Right lobe of liver (tissue), 6 donors: ENCODE results near the gene CAMTA1. TPM values are rescaled to one million over a fixed set of nuclear protein-coding genes. Genes with fewer than 3 reads are reported as not detected.

Experiments
- ATAC-seq, 4 donors: fragments of 200-7000 bp; cut with Tn5 transposase; one replicate each; pipeline ENCODE4 v1.9.1; 2020; ENCODE audit warnings: mild to moderate bottlenecking in 4 of 4, moderate library complexity in 4 of 4
- DNase-seq, 3 donors: peaks; one replicate each; pipeline ENCODE4 v3.0.0-alpha.2; 2020
- H3K27ac ChIP-seq, 3 donors: fragments of 200-600 bp; one replicate each; pipeline ENCODE4 v1.8.0; 2022
- H3K27me3 ChIP-seq, 2 donors: fragments of 200-600 bp; one replicate each; pipeline ENCODE4 v1.8.0; 2022
- H3K36me3 ChIP-seq, 4 donors: fragments of 200-600 bp; sonication (generic) in 1 of 4; one replicate each; pipeline versions ENCODE4 v1.5.1 to v1.8.0; 2017 to 2022; ENCODE audit warnings: control low read depth in 1 of 4
- H3K4me1 ChIP-seq, 4 donors: fragments of 200-600 bp; sonication (generic) in 1 of 4; one replicate each; pipeline versions ENCODE4 v1.5.1 to v1.8.0; 2017 to 2022; ENCODE audit warnings: control low read depth in 1 of 4
- H3K4me3 ChIP-seq, 3 donors: fragments of 200-600 bp; one replicate each; pipeline ENCODE4 v1.8.0; 2022
- H3K9me3 ChIP-seq, 4 donors: fragments of 200-600 bp; sonication (generic) in 1 of 4; one replicate each; pipeline versions ENCODE4 v1.5.1 to v1.8.0; 2017 to 2022; ENCODE audit warnings: control low read depth in 1 of 4
- POLR2A ChIP-seq: fragments of 450-650 bp; IDR thresholded peaks from one replicate; pipeline ENCODE4 v1.6.1; 2017; ENCODE audit warnings: antibody characterized with exemption, mild to moderate bottlenecking
- WGBS: methylation state at CpG from one replicate; pipeline ENCODE4 v1.1.6; 2018; ENCODE audit warnings: low coverage, low lambda C conversion rate; ENCODE audit not compliant: insufficient coverage; ENCODE audit errors: missing lambda C conversion rate; 5-methylcytosine and 5-hydroxymethylcytosine counted together
- intact Hi-C, 2 donors: fragments of 100-400 bp; cut with DNase I; formaldehyde crosslinking; loops; one replicate each; pipeline versions ENCODE4 v1.11.2 to v1.14.1; 2022
- total RNA-seq, 6 experiments: library from RNA; depleted of rRNA in 2 of 6; stranded (reverse); fragments of >200 nt in 2 of 6; fragmentation: NEBNext Ultra II Directional in 3 of 6; extraction: Animal tissue kit (Norgen Biotek cat#: 25700) in 3 of 6; gene quantifications; one replicate each; pipeline versions ENCODE4 v1.1.0 to v1.2.4, GENCODE V29; 2016 to 2023
- TF ChIP-seq, protein P1 (sequence below), 4 donors: fragments of 200-600 bp in 3 of 4; fragments of 450-650 bp in 1 of 4; IDR thresholded peaks; one replicate each; pipeline versions ENCODE4 v1.5.1 to v1.8.0; 2016 to 2022; ENCODE audit warnings: antibody characterized with exemption in 4 of 4, mild to moderate bottlenecking in 2 of 4
- donor health status: DM: no; HTN: yes; CAD: no.
- donor health status: DM: no; HTN: no; CAD: no.
- donor health status: DM: no; HTN: no; CAD: no.
- donor health status: DM: no; HTN: yes; CAD: no.
- donor health status: DM: no; HTN: yes; CAD: no.

Gene CAMTA1
- total RNA-seq, 6 experiments from 2014 or later, result 32.3 to 49.4 (median 37.2) TPM

DNA sequence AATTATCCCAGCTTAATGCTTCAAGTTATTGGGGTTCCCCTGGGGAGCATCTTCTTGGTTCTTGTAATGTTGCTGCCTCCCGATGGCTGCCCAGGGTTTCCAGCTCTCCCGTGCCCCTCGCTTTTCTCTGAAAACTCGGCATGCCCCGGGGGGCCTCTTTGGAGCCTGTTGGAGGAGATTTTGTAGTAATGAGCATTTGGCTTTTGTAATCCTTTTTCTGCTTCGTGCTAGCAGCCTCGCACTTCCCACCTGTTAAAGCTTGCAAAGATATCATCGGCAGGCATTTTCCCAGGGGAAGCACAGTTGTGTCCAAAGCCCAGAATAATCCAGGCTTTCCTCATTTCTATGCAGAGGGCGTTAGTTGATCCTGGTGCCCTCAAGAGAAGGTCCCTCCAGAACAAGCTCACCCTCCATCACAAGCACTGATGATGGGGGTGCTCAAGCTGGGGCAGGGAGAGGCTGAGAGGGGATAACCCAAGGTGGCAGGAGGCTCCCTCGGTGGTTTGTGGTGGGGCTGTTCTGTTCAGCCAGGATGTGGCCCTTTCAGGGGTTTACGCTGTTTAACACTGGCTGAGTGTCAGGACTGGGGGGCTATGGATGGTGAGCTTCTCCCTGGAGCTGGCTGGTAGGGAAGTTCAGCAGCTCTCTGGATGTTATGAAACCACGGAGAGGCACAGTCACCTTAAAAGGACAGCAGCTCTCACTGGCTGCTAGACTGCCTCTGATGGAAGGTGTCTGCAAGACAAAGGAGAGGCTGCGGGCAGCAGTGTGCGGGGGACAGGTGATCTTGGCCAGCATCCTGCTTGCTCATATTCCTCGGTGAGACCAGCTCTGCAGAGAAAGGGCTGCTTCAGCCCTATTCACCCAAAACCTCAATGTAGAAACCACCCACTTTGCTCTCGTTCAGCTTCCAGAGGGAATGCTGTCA, 508.7 kb downstream of the CAMTA1 start:
- Histone ChIP-seq H3K9me3 (no peaks in the 10 kb centered on the region), H3K4me1 (no peaks in the 10 kb centered on the region), H3K4me3 (no peak overlapping the region), H3K36me3 (no peaks in the 10 kb centered on the region), H3K27ac (no peak overlapping the region), H3K27me3 (no peaks in the 10 kb centered on the region)
- WGBS, result 50% methylated on average over 9 of the region's 16 CpGs
- intact Hi-C loops, result no loop called here
- TF ChIP-seq, protein P1, sequence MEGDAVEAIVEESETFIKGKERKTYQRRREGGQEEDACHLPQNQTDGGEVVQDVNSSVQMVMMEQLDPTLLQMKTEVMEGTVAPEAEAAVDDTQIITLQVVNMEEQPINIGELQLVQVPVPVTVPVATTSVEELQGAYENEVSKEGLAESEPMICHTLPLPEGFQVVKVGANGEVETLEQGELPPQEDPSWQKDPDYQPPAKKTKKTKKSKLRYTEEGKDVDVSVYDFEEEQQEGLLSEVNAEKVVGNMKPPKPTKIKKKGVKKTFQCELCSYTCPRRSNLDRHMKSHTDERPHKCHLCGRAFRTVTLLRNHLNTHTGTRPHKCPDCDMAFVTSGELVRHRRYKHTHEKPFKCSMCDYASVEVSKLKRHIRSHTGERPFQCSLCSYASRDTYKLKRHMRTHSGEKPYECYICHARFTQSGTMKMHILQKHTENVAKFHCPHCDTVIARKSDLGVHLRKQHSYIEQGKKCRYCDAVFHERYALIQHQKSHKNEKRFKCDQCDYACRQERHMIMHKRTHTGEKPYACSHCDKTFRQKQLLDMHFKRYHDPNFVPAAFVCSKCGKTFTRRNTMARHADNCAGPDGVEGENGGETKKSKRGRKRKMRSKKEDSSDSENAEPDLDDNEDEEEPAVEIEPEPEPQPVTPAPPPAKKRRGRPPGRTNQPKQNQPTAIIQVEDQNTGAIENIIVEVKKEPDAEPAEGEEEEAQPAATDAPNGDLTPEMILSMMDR (IDR thresholded peaks at IDR 0.05), result no peak
- TF ChIP-seq POLR2A, result no peak
- no peak for DNase-seq
- no peak for ATAC-seq

- H3K4me3 ChIP-seq, result no peak overlapping the region
- H3K27ac ChIP-seq, result no peak overlapping the region
- H3K4me1 ChIP-seq, result no peaks in the 10 kb centered on the region
- TF ChIP-seq POLR2A, result no peak
- TF ChIP-seq, protein P1 (IDR thresholded peaks at IDR 0.05), result no peak
- H3K9me3 ChIP-seq, result no peaks in the 10 kb centered on the region
- H3K36me3 ChIP-seq, result no peaks in the 10 kb centered on the region
- no peaks in the 10 kb centered on the region for H3K27me3 ChIP-seq
- DNase-seq (no peak), ATAC-seq (no peak)
- intact Hi-C loops, result no loop called here
- WGBS, result 65% methylated on average over 4 of the region's 7 CpGs
These were observed 509.4 kb downstream of the CAMTA1 start for GRCh38 chr1:7294636-7295035.

GRCh38 chr1:7295946-7296345, 510.7 kb downstream of the CAMTA1 start:
- Histone ChIP-seq H3K36me3 (no peaks in the 10 kb centered on the region), H3K27ac (no peak overlapping the region), H3K4me3 (no peak overlapping the region), H3K27me3 (no peaks in the 10 kb centered on the region), H3K9me3 (no peaks in the 10 kb centered on the region), H3K4me1 (no peaks in the 10 kb centered on the region)
- TF ChIP-seq, protein P1 (IDR thresholded peaks at IDR 0.05), result no peak
- no peak for TF ChIP-seq POLR2A
- intact Hi-C loops, result no loop called here
- DNase-seq (no peak), ATAC-seq (no peak)
- 44% methylated on average over 4 of the region's 6 CpGs for WGBS

DNA sequence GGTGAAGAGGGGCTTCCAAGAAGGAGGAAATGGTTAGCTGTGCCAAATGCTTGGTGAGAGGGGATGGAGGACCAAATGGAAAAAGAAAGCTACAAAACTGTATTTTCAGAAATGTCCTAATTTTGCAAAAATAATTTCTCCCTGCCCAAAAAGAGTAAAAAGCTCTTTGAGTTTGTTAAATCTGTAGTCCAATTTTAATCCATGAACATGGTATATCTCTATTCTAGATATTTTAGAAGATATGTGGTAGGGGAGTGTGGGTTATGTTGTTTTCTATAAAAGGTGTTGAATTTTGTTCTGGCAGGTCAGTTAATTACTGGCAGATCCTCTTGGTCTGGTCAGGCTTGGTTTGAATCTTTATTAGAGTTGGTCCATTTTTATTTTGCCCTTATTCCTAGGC, 511.7 kb downstream of the CAMTA1 start:
- intact Hi-C loops, result no loop called here
- Histone ChIP-seq H3K4me1 (no peaks in the 10 kb centered on the region), H3K36me3 (no peaks in the 10 kb centered on the region), H3K9me3 (no peaks in the 10 kb centered on the region), H3K27me3 (no peaks in the 10 kb centered on the region), H3K4me3 (no peak overlapping the region), H3K27ac (no peak overlapping the region)
- DNase-seq, result no peak
- TF ChIP-seq POLR2A, result no peak
- TF ChIP-seq, protein P1 (IDR thresholded peaks at IDR 0.05), result no peak
- ATAC-seq, result no peak
